Ovary (tissue), 9 donors: ENCODE measurements around the gene DIPK2A. TPM values are rescaled to one million over a fixed set of nuclear protein-coding genes. Genes with fewer than 3 reads are reported as not detected.

Source experiments
- DNase-seq, 5 donors: peaks; one replicate each; pipeline ENCODE4 v3.0.0-alpha.2; 2019 to 2020
- H3K27ac ChIP-seq, 2 donors: fragments of 200-600 bp; one replicate each; pipeline versions ENCODE4 v1.5.1 to v1.8.0; 2019 to 2022
- H3K27me3 ChIP-seq: fragments of 200-600 bp; one replicate; pipeline ENCODE4 v1.8.0; 2022
- H3K36me3 ChIP-seq: fragments of 200-600 bp; sonication (generic); one replicate; pipeline ENCODE4 v1.5.1; 2019
- H3K4me1 ChIP-seq: one replicate; pipeline ENCODE4 v1.8.1; 2013; ENCODE audit warnings: mild to moderate bottlenecking, moderate library complexity; ENCODE audit not compliant: insufficient read depth
- H3K4me3 ChIP-seq: fragments of 200-600 bp; sonication (generic); one replicate; pipeline ENCODE4 v1.5.1; 2017
- H3K9me3 ChIP-seq, 2 donors: fragments of 200-600 bp in 1 of 2; sonication (generic) in 1 of 2; one replicate each; pipeline versions ENCODE4 v1.5.1 to v1.8.1; 2013 to 2019; ENCODE audit warnings: mild to moderate bottlenecking in 1 of 2, moderate library complexity in 1 of 2
- EP300 ChIP-seq: sonication (generic); formaldehyde crosslinking; IDR thresholded peaks from one replicate; pipeline ENCODE4 v1.6.1; 2017; ENCODE audit warnings: antibody characterized with exemption
- POLR2A ChIP-seq: fragments of 450-650 bp; IDR thresholded peaks from one replicate; pipeline ENCODE4 v1.6.1; 2017; ENCODE audit warnings: antibody characterized with exemption, mild to moderate bottlenecking, moderate library complexity
- WGBS, 3 donors: extraction: QIAGEN DNeasy Blood & Tissue Kit in 1 of 3; methylation state at CpG; one replicate each; pipeline versions ENCODE4 v1.1.5 to v1.1.7; 2013 to 2017; 5-methylcytosine and 5-hydroxymethylcytosine counted together
- intact Hi-C, 4 donors: fragments of 100-400 bp; cut with DNase I; formaldehyde crosslinking; loops; one replicate each; pipeline versions ENCODE4 v1.11.0 to v1.15.1; 2022 to 2023
- polyA plus RNA-seq, 2 donors: library from polyadenylated mRNA; stranded (reverse); fragments of 200-250 nt in 1 of 2; fragments of 350-450 nt in 1 of 2; fragmentation: Illumina TruSeq in 1 of 2; extraction: RNeasy Lipid Tissue Mini Kit (QIAGEN cat#74804) in 1 of 2; gene quantifications; one replicate each; pipeline ENCODE4 v1.2.3, GENCODE V29; 2013 to 2014
- total RNA-seq, 7 donors: library from RNA; depleted of rRNA in 2 of 7; stranded (reverse); fragments of >200 nt in 2 of 7; fragmentation: NEBNext Ultra II Directional in 3 of 7; extraction: Animal tissue kit (Norgen Biotek cat#: 25700) in 3 of 7; gene quantifications; one replicate each; pipeline versions ENCODE4 v1.1.0 to v1.2.4, GENCODE V29; 2016 to 2023
- TF ChIP-seq, protein P1 (sequence below), 3 donors: fragments of 450-650 bp in 2 of 3; fragments of 200-600 bp in 1 of 3; IDR thresholded peaks; one replicate each; pipeline versions ENCODE4 v1.5.1 to v1.8.0; 2016 to 2022; ENCODE audit warnings: antibody characterized with exemption in 3 of 3, mild to moderate bottlenecking in 1 of 3
- donor health status: DM: no; HTN: no; CAD: no; lungs with moderate emphysema.
- donor health status: DM: no; HTN: no; CAD: no.
- donor health status: Bipolar disorder and iron deficiency.
- donor health status: DM: yes; HTN: yes; CAD: no.
- donor health status: DM: no; HTN: no; CAD: no.
- donor health status: DM: yes; HTN: yes; CAD: no.

DIPK2A gene
- total and polyA plus RNA-seq, 9 donors, result 17.6 to 50.2 (median 30.7) TPM

DNA sequence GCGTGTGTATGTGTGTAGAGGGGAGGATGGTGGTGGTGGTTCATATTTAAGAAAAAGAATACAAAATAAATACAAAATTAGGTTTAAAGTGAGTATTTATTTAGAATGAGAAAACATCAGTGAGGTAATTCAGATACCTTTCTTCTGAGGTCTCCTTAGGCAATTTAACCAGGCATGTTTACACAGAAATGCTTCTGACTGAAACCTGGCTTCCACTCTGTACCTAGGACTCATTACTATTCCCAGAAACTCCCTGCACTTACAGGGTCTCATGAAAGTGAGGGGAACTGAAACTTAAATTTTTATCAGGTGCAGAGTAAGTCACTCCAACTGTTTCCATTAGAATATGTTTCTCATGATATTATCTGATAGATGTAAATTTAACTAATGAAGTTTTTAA lies 10.3 kb upstream of the DIPK2A start:
- TF ChIP-seq EP300 (no peak), POLR2A (no peak)
- TF ChIP-seq, protein P1, sequence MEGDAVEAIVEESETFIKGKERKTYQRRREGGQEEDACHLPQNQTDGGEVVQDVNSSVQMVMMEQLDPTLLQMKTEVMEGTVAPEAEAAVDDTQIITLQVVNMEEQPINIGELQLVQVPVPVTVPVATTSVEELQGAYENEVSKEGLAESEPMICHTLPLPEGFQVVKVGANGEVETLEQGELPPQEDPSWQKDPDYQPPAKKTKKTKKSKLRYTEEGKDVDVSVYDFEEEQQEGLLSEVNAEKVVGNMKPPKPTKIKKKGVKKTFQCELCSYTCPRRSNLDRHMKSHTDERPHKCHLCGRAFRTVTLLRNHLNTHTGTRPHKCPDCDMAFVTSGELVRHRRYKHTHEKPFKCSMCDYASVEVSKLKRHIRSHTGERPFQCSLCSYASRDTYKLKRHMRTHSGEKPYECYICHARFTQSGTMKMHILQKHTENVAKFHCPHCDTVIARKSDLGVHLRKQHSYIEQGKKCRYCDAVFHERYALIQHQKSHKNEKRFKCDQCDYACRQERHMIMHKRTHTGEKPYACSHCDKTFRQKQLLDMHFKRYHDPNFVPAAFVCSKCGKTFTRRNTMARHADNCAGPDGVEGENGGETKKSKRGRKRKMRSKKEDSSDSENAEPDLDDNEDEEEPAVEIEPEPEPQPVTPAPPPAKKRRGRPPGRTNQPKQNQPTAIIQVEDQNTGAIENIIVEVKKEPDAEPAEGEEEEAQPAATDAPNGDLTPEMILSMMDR (IDR thresholded peaks at IDR 0.05), result no peak
- no peaks in the 10 kb centered on the region for H3K27me3 ChIP-seq
- no peak for DNase-seq
- H3K36me3 ChIP-seq, result no peaks in the 10 kb centered on the region
- H3K27ac ChIP-seq, result no peak overlapping the region
- intact Hi-C loops, result no loop called here
- H3K9me3 ChIP-seq, result no peaks in the 10 kb centered on the region
- no peak overlapping the region for H3K4me3 ChIP-seq
- no peaks in the 10 kb centered on the region for H3K4me1 ChIP-seq
- WGBS, 3 donors, result 93 to 98% (median 95%) methylated on average over 1 of the region's 1 CpG

DNA sequence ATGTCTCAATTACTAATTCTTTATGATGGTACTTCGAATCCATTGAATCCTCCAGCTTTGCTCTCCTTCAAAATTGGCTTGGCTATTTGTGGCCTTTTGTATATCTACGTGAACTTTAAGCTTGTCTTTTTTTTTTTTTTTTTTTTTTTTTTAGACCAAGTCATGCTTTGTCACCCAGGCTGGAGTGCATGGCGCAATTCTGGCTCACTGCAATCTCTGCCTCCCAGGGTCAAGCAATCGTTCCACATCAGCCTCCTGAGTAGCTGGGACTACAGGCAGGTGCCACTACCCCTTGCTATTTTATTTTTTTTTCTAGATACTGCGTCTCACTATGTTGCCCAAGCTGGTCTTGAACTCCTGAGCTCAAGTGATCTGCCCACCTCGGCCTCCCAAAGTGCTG lies 7.7 kb upstream of the DIPK2A start:
- intact Hi-C loops, result no loop called here
- H3K4me3 ChIP-seq, result no peak overlapping the region
- TF ChIP-seq EP300 (no peak), POLR2A (no peak)
- TF ChIP-seq, protein P1 (IDR thresholded peaks at IDR 0.05), result no peak
- H3K4me1 ChIP-seq, result no peaks in the 10 kb centered on the region
- no peak for DNase-seq
- no peaks in the 10 kb centered on the region for H3K27me3 ChIP-seq
- no peaks in the 10 kb centered on the region for H3K9me3 ChIP-seq
- H3K27ac ChIP-seq, result no peak overlapping the region
- no peaks in the 10 kb centered on the region for H3K36me3 ChIP-seq
- 75 to 95% (median 88%) methylated on average over 6 of the region's 6 CpGs for WGBS, 3 donors

DNA sequence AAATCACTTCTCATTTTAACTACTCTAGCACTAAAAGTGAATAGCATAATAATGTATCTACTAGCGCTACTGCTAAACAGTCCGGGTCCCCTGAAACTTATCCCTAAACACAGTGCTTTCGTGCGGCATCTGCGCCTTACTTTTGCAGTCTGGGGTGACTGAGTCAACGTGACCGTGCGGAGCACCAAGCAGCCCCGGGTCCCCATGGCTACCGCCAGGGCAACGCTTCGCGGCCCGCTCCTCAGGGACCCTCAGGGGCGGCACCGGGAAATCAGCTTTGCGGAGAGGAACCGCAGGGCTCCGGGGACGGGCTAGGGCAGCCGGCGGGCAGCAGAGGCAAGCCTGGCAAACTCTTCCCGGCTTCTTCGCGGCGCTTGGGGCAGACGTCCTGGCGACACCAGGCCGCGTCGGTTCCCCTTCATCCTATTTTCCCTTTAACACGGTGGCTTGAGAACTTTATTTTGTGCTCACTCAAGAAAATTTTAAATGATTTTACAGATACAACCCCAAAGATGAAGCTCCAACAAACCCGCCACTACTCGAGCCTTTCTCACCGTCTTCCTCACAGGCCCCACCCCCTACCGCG lies 757 bp upstream of the DIPK2A start:
- Histone ChIP-seq H3K4me1 (no peaks in the 10 kb centered on the region), H3K27me3 (no peaks in the 10 kb centered on the region), H3K9me3 (no peaks in the 10 kb centered on the region), H3K36me3 (no peaks in the 10 kb centered on the region), H3K4me3 (peak overlapping the region; percentile 91), H3K27ac (peak overlapping the region; percentile 90 to 98)
- intact Hi-C loops, result no loop called here
- peak; percentile 46 to 72 (median 65) for DNase-seq
- WGBS, 3 donors, result 0 to 1% (median 0%) methylated on average over 37 of the region's 37 CpGs
- no peak for TF ChIP-seq POLR2A
- TF ChIP-seq, protein P1 (IDR thresholded peaks at IDR 0.05), result peak in 2 of 3 donors; percentile 18 to 28
- TF ChIP-seq EP300, result no peak

DNA sequence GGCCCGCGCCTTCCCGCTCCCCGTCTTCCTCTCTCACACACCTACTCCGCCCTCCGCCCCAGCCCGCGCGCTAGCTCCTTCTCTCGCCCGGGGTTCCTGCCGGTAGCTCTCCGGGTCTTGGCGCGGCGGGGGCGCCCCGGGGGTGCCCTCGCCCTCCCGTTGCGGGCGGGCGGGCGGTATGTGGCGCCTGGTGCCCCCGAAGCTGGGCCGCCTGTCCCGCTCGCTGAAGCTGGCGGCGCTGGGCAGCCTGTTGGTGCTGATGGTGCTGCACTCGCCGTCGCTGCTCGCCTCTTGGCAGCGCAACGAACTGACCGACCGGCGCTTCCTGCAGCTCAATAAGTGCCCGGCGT lies 507 bp downstream of the DIPK2A start:
- Histone ChIP-seq H3K27me3 (no peaks in the 10 kb centered on the region), H3K27ac (peak overlapping the region; percentile 90 to 98), H3K9me3 (no peaks in the 10 kb centered on the region), H3K4me3 (peak overlapping the region; percentile 91), H3K4me1 (no peaks in the 10 kb centered on the region), H3K36me3 (no peaks in the 10 kb centered on the region)
- DNase-seq, result peak in 1 of 5 donors; percentile 57
- intact Hi-C loops, result no loop called here
- 0 to 3% (median 1%) methylated on average over 8 to 42 of the region's 42 CpGs for WGBS, 3 donors
- TF ChIP-seq EP300, result no peak
- TF ChIP-seq POLR2A, result no peak
- TF ChIP-seq, protein P1 (IDR thresholded peaks at IDR 0.05), result peak in 2 of 3 donors; percentile 2 to 12
